ENCODE data around the gene MACROD2. TPM values are rescaled to one million over a fixed set of nuclear protein-coding genes. Genes with fewer than 3 reads are reported as not detected.

The MACROD2 gene
- polyA plus RNA-seq, 2 of the 4 experiments (the other 2 are of a cell fraction) = 0.96 to 1.3 TPM

- peak; percentile 49 for FAIRE-seq
- ChIA-PET POLR2A (no interaction called here), CTCF (no interaction called here)
Observed at GRCh38 chr20:15848995-15849610, 1853.8 kb downstream of the MACROD2 start.

GRCh38 chr20:15851576-15852215 is 1856.4 kb downstream of the MACROD2 start:
- WGBS (ENCODE audit: missing lambda C conversion rate) = 23% methylated on average over 11 of the region's 11 CpGs

More at GRCh38 chr20:15848995-15849610, 1853.8 kb downstream of the MACROD2 start:
- Histone ChIP-seq H3K27ac (no peak overlapping the region), H3K4me1 (no peaks in the 10 kb centered on the region), H3K4me3 (no peak overlapping the region), H3K9me3 (no peaks in the 10 kb centered on the region), H3K4me2 (no peak overlapping the region)
- TF ChIP-seq CEBPB (IDR thresholded peaks at IDR 0.05) = no peak
- TF ChIP-seq HEYL (CRISPR knock-in tag; IDR thresholded peaks at IDR 0.05) = no peak
- TF ChIP-seq HOXA7 (CRISPR knock-in tag; IDR thresholded peaks at IDR 0.05) = no peak
- TF ChIP-seq HOXB13 (CRISPR knock-in tag; IDR thresholded peaks at IDR 0.05; ENCODE audit: low read depth) = no peak
- no peak for TF ChIP-seq BHLHE40 (IDR thresholded peaks at IDR 0.05; ENCODE audit: low read depth, low read length)
- TF ChIP-seq HMGXB4 (CRISPR knock-in tag; IDR thresholded peaks at IDR 0.05; ENCODE audit: borderline replicate concordance) = no peak
- no peak for TF ChIP-seq SMC3 (IDR thresholded peaks at IDR 0.05)
- TF ChIP-seq FOSB (CRISPR knock-in tag; IDR thresholded peaks at IDR 0.05) = no peak
- no peak for TF ChIP-seq HOXB5 (CRISPR knock-in tag; IDR thresholded peaks at IDR 0.05)
- no peak for TF ChIP-seq POLR2A (IDR thresholded peaks at IDR 0.05; ENCODE audit: low read length)
- no peak for TF ChIP-seq RCOR1 (IDR thresholded peaks at IDR 0.05; ENCODE audit: low read depth, low read length)
- TF ChIP-seq PBX3 (IDR thresholded peaks at IDR 0.05) = no peak
- TF ChIP-seq EP300 (IDR thresholded peaks at IDR 0.05) = no peak
- TF ChIP-seq CBX8 (IDR thresholded peaks at IDR 0.05) = no peak
- TF ChIP-seq NPAS2 (CRISPR knock-in tag; IDR thresholded peaks at IDR 0.05; ENCODE audit: borderline replicate concordance) = no peak
- TF ChIP-seq MAX (IDR thresholded peaks at IDR 0.05) = no peak
- ATAC-seq (no peak), DNase-seq (ENCODE audit: low read depth in 1 of 2, low spot score in 1 of 2) (no peak)
- 32% methylated on average over 12 of the region's 12 CpGs for WGBS (ENCODE audit: missing lambda C conversion rate)

More at GRCh38 chr20:15851576-15852215, 1856.4 kb downstream of the MACROD2 start:
- H3K9me3 ChIP-seq = no peaks in the 10 kb centered on the region
- H3K4me1 ChIP-seq = no peaks in the 10 kb centered on the region
- no peak for TF ChIP-seq FOSL2 (IDR thresholded peaks at IDR 0.05)
- TF ChIP-seq FOSL2 (CRISPR knock-in tag; IDR thresholded peaks at IDR 0.05) = no peak
- no peak for TF ChIP-seq HEYL (CRISPR knock-in tag; IDR thresholded peaks at IDR 0.05)
- no peak for TF ChIP-seq NPAS2 (CRISPR knock-in tag; IDR thresholded peaks at IDR 0.05; ENCODE audit: borderline replicate concordance)
- TF ChIP-seq MAX (IDR thresholded peaks at IDR 0.05) = no peak
- TF ChIP-seq NR3C1 (IDR thresholded peaks at IDR 0.05) = no peak
- TF ChIP-seq RFX5 (IDR thresholded peaks at IDR 0.05) = no peak
- no peak for TF ChIP-seq HES2 (IDR thresholded peaks at IDR 0.05)
- TF ChIP-seq HOXA7 (CRISPR knock-in tag; IDR thresholded peaks at IDR 0.05) = no peak
- TF ChIP-seq CHD4 (IDR thresholded peaks at IDR 0.05; ENCODE audit: borderline replicate concordance) = no peak
- no peak for TF ChIP-seq RNF2 (IDR thresholded peaks at IDR 0.05; ENCODE audit: borderline replicate concordance, low read depth)
- TF ChIP-seq POLR2A (IDR thresholded peaks at IDR 0.05; ENCODE audit: low read length) = no peak
- no peak for TF ChIP-seq PBX3 (IDR thresholded peaks at IDR 0.05)
- TF ChIP-seq BHLHE40 (IDR thresholded peaks at IDR 0.05; ENCODE audit: low read depth, low read length) = no peak
- no peak for TF ChIP-seq FOXS1 (CRISPR knock-in tag; IDR thresholded peaks at IDR 0.05)
- no peak for TF ChIP-seq PHF8 (IDR thresholded peaks at IDR 0.05; ENCODE audit: borderline replicate concordance, low read depth)
- no peak for TF ChIP-seq CBX8 (IDR thresholded peaks at IDR 0.05)
- no peak for TF ChIP-seq REST (IDR thresholded peaks at IDR 0.05)
- no peak for TF ChIP-seq JUN (IDR thresholded peaks at IDR 0.05)
- ChIA-PET POLR2A (no interaction called here), CTCF (no interaction called here)
- no peak for ATAC-seq
- H3K4me3 ChIP-seq = no peak overlapping the region
- no peak overlapping the region for H3K27ac ChIP-seq
- FAIRE-seq = no peak
- no peak overlapping the region for H3K4me2 ChIP-seq
- DNase-seq (ENCODE audit: low read depth in 1 of 2, low spot score in 1 of 2) = no peak

All from A549 (cell line).